ENCODE measurements around the gene ADAM12.

The ADAM12 gene

GRCh38 chr10:126398383-126398743 is 10.1 kb upstream of the ADAM12 start:
- Histone ChIP-seq H3K79me2 (ENCODE audit: insufficient read depth, low read length) (no peaks in the 10 kb centered on the region), H4K20me1 (ENCODE audit: insufficient read depth, low read length) (no peaks in the 10 kb centered on the region), H3K27ac (ENCODE audit: low read length) (no peak overlapping the region), H3K4me2 (ENCODE audit: insufficient read depth, low read length) (no peak overlapping the region), H3K9me3 (ENCODE audit: insufficient read depth, low read length, severe bottlenecking) (no peaks in the 10 kb centered on the region), H3K4me3 (ENCODE audit: low read depth in 1 of 2, low read length in 2 of 2) (no peak overlapping the region), H3K9ac (ENCODE audit: low read depth, low read length) (no peak overlapping the region), H2AFZ (ENCODE audit: low read depth, low read length) (no peak overlapping the region), H3K4me1 (ENCODE audit: insufficient read depth, low read length) (no peaks in the 10 kb centered on the region), H3K36me3 (ENCODE audit: insufficient read depth, low read length) (no peaks in the 10 kb centered on the region), H3K27me3 (ENCODE audit: insufficient read depth, low read length, poor library complexity) (no peaks in the 10 kb centered on the region)
- TF ChIP-seq EZH2 (IDR thresholded peaks at IDR 0.05; ENCODE audit: borderline replicate concordance, low read depth, low read length, severe bottlenecking) (no peak), CTCF (IDR thresholded peaks at IDR 0.05; ENCODE audit: borderline replicate concordance, extremely low read depth, low read length, poor library complexity, severe bottlenecking) (no peak)
- DNase-seq (no peak), ATAC-seq (ENCODE audit: insufficient read depth, low read depth) (no peak)

- no peaks in the 10 kb centered on the region for H3K27me3 ChIP-seq (ENCODE audit: insufficient read depth, low read length, poor library complexity)
- H3K4me3 ChIP-seq (ENCODE audit: low read depth in 1 of 2, low read length in 2 of 2), result no peak overlapping the region
- no peaks in the 10 kb centered on the region for H3K4me1 ChIP-seq (ENCODE audit: insufficient read depth, low read length)
- no peak overlapping the region for H3K9ac ChIP-seq (ENCODE audit: low read depth, low read length)
- no peak overlapping the region for H3K4me2 ChIP-seq (ENCODE audit: insufficient read depth, low read length)
- no peaks in the 10 kb centered on the region for H4K20me1 ChIP-seq (ENCODE audit: insufficient read depth, low read length)
- no peaks in the 10 kb centered on the region for H3K79me2 ChIP-seq (ENCODE audit: insufficient read depth, low read length)
- no peak overlapping the region for H2AFZ ChIP-seq (ENCODE audit: low read depth, low read length)
- TF ChIP-seq CTCF (IDR thresholded peaks at IDR 0.05; ENCODE audit: borderline replicate concordance, extremely low read depth, low read length, poor library complexity, severe bottlenecking) (no peak), EZH2 (IDR thresholded peaks at IDR 0.05; ENCODE audit: borderline replicate concordance, low read depth, low read length, severe bottlenecking) (no peak)
- no peaks in the 10 kb centered on the region for H3K9me3 ChIP-seq (ENCODE audit: insufficient read depth, low read length, severe bottlenecking)
- no peak overlapping the region for H3K27ac ChIP-seq (ENCODE audit: low read length)
- DNase-seq (no peak), ATAC-seq (ENCODE audit: insufficient read depth, low read depth) (no peak)
- H3K36me3 ChIP-seq (ENCODE audit: insufficient read depth, low read length), result no peaks in the 10 kb centered on the region
These were observed 9.5 kb upstream of the ADAM12 start for GRCh38 chr10:126397640-126398382.

- no peaks in the 10 kb centered on the region for H4K20me1 ChIP-seq (ENCODE audit: insufficient read depth, low read length)
- H2AFZ ChIP-seq (ENCODE audit: low read depth, low read length), result no peak overlapping the region
- no peaks in the 10 kb centered on the region for H3K9me3 ChIP-seq (ENCODE audit: insufficient read depth, low read length, severe bottlenecking)
- no peak for DNase-seq
- ATAC-seq (ENCODE audit: insufficient read depth, low read depth), result no peak
- no peak overlapping the region for H3K9ac ChIP-seq (ENCODE audit: low read depth, low read length)
- TF ChIP-seq CTCF (IDR thresholded peaks at IDR 0.05; ENCODE audit: borderline replicate concordance, extremely low read depth, low read length, poor library complexity, severe bottlenecking), result no peak
- TF ChIP-seq EZH2 (IDR thresholded peaks at IDR 0.05; ENCODE audit: borderline replicate concordance, low read depth, low read length, severe bottlenecking), result no peak
- no peak overlapping the region for H3K4me2 ChIP-seq (ENCODE audit: insufficient read depth, low read length)
- H3K4me1 ChIP-seq (ENCODE audit: insufficient read depth, low read length), result no peaks in the 10 kb centered on the region
- no peaks in the 10 kb centered on the region for H3K79me2 ChIP-seq (ENCODE audit: insufficient read depth, low read length)
- H3K27ac ChIP-seq (ENCODE audit: low read length), result no peak overlapping the region
- H3K36me3 ChIP-seq (ENCODE audit: insufficient read depth, low read length), result no peaks in the 10 kb centered on the region
- H3K27me3 ChIP-seq (ENCODE audit: insufficient read depth, low read length, poor library complexity), result no peaks in the 10 kb centered on the region
- H3K4me3 ChIP-seq (ENCODE audit: low read depth in 1 of 2, low read length in 2 of 2), result no peak overlapping the region
These were observed 8.9 kb upstream of the ADAM12 start for GRCh38 chr10:126397156-126397555.
